Stimulated activated naive CD8-positive, alpha-beta T cell treated with anti-CD3 and anti-CD28 coated beads, Interleukin-15, Interleukin-2, amounts not matched to agents 100 U/mL and 50 U/mL, for 24 hours (primary cell): Measurements from ENCODE around the gene PAX5.

Experiments used
- ATAC-seq: fragments of 150-1000 bp; cut with Tn5 transposase; one replicate; pipeline ENCODE4 v1.10.0; 2021
- DNase-seq: peaks from one replicate; pipeline ENCODE4 v3.0.0; 2021

Gene PAX5

DNA sequence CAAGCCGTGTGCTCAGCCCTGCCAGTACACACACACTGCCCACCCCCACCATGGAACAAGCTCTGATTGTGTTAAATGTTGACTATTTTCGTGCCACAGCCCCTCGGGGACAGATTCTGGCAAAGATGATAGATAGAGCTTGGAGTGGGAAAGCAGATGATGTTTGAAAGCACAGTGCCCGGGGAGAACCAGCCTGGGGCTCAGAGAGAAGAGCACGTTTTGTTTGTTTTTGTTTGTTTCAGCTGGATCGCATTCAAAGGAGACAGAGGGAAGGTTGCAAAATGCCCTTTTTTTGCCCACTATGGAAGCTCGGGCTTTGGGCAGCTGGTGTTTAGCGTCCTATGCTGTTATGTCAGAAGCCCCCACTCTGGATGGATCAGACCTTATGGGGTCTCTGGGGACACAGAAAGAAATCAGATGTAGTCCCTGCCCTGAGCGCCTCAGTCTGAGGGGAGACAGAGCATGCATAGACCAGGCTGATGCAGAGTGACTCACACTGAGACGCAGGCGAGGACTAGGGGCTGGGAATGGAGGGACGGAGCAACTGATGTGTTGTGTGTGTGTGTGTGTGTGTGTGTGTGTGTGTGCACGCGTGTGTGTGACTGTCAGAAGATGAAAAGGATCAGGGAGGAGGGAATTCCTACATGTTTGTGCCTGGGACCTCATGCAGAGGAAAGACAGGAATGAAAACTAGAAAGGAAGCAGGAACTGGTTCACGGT, 231.7 kb downstream of the PAX5 start:
- ATAC-seq = no peak
- no peak for DNase-seq

DNA sequence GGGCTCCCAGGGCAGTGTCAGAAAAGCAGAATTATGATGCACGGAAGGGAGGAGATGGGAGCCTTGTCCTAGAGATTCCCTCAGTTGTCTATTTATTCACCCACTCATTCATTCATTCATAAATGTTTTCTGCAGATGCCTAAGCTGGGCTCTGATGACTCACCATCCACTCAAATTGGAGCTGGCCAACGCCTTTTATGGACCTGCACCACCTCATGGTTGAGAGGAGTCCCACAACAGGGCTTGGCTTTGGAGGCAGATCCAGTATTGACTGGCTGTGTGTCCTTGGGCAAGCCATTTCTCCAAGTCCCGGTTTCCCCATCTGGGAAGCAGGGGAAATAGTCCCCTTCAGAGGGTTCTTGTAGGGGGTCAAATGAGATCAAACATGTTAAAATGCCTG, 233.6 kb downstream of the PAX5 start:
- DNase-seq = no peak
- ATAC-seq = no peak

DNA sequence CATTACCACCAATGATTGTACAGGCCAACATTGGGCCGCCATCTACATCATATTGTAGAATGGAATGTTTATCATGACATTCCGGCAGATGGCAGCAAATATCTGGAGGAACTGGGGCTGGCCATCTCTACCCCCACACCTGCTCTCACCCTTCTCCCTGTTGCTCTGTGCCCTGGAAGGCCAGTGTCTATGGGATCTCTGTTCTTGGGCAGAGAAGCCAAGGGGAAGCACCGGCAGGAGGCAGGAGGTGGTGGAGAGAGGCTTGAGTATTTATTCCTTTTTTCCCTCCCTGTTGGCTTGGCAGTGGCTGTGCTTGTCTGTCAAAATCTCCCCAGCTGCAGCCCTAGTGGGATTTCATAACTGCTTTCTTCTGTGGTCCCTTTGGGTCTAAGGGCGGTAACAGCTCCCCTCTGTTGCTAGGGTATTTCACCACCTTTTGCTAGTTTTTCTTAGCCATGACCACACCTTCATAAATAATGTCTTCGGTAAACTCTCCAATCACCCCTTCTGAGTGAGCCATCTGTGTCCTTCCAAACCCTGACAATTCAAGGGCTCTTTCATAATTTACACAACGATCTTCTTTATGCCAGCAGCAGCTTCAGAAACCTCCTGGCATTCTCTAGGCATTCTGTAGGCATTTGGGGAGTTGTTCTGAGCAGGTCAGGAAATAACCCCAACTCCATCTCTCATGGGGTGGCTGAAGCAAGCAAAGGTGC, 235.6 kb downstream of the PAX5 start:
- ATAC-seq (no peak), DNase-seq (no peak)

DNA sequence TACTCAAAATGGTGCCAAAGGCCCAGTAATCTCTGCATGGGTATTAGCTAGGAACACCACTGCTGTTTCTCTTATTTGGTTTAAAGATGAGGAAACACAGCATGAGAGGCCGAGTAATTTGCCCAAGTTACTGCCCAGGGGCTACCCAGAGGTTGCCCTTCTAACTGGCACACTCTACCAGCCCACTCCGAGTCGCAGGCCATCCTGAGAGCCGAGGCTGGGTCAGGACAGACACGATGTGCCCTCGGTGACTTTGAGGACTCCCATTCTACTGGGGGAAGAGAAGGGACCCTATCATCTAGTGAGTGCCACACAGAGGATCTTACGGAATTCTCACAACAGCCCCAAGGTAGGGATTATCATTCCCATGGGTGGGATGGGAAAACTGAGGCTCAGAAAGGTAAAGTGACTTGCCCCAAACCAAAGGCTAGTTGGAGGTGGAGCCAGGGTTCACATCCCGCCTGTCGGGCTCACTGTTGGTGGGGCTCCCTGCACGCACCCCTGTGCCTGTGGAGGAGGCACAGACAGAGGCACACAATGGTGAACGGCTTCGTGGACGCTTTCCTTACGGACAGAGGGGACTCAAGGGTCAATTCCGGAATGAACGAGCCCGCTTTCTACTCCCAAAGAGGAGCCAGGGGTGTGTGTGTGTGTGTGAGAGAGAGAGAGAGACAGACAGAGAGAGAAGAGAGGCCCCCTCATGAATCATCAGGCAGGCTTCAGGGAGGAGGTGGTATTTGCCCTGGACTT, 236.4 kb downstream of the PAX5 start:
- DNase-seq (no peak), ATAC-seq (no peak)

DNA sequence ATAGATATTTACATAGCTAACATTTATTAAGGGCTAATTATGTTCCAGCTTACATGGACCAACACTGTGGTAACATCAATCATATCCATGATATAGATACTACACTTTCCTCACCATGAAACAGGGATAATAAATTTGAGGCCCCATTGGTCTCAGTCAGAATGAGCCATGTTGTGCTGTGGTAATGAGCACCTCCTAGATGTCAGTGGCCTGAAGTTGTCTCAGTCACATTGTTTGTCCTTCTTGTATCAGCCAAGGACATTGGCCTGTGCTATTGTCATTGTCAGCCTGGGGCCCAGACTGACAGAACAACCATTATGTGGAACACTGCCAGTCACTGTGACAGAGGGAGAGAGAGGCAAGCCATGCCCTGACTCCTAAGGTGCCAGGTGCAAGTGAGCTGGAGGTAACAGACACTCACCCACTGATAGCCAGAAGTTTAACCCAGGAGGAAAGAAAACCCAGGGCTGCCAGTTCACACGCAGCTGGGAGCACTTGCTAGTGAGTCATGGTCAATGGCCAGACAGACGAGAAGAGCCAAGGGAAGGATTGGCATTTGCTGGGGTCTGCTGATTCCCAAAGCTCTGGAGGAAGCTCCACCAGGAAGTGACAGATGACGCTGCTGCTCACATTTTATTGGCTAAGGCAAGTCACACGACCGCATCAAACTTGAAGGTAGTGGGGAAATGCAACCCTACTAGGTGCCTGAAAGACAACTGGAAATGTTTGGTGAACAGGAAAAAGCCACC, 237.2 kb downstream of the PAX5 start:
- no peak for DNase-seq
- ATAC-seq = no peak

DNA sequence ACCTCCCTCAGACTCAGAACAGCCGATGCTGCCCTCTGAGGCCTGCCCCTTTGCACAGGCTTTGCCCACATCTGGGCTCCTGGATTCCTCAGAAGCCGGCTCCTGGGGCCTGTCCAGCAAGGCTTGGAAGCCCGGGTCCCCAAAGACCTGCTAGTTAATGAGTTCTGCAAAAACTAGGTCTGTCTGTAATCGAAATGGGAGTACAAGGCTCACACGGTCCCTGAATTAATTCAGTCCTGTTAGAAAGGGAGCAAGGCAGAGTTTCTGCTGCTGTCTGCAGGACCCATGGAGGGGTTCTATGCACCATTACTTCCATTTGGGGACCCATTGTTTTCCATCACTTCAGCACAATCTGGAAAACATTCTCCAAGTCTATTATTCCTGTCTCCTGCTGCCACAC, 239.6 kb downstream of the PAX5 start:
- DNase-seq = no peak

DNA sequence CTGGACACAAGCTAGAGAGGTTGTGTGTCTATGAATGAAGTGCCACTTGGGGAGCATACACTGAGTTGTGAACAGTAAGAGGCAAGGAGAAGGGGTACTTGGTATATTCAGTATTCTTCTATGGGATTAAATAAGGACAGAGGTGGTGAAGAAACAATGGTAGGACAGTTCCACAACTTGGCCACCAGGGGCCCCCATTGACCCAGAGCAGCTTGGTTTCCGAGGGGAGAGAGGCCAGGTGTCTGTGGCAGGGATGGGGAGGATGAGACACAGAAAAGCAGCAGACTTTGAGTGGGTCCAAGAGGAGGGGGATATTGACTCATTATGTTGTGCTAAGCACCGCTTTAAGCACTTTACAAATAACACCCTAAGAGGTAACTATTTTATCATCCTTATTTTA, 240.8 kb downstream of the PAX5 start:
- peak; percentile 21 for DNase-seq
- no peak for ATAC-seq

More for the DNA sequence above, 239.6 kb downstream of the PAX5 start:
- no peak for ATAC-seq

DNA sequence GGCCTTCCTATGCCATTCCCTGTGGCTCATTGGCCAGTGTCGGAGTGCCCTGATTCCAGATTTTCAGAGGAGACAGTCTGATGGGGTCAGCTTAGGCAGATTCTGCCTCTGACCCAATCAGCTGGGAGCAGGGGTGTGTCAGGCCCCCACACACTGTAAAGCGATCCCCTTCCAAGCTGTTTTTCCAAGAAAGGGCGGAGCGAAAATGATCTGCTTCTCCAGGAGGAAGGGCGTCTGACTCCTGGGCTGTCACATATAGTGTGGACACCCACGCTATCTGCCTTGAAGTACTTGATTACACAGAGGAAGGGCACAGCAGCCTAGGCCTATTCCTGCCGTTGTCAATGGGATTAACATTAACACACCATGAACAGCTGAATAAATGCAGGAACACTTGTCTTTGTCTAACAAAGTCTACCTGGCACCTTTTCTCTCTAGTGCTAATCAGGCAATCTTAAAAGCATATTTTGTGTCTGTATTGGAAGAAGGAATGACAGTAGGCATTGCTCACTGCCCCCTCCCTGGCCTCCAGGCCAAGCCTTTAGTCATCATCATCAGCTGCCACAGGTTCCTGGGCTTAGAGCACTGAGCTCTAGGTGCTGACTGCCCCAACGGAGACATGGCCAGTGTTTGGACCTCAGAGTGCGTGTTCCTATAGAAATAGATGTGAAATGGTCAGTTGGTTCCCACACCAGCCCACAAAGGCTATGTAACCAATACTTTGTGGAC, 242.7 kb downstream of the PAX5 start:
- DNase-seq (no peak), ATAC-seq (no peak)

DNA sequence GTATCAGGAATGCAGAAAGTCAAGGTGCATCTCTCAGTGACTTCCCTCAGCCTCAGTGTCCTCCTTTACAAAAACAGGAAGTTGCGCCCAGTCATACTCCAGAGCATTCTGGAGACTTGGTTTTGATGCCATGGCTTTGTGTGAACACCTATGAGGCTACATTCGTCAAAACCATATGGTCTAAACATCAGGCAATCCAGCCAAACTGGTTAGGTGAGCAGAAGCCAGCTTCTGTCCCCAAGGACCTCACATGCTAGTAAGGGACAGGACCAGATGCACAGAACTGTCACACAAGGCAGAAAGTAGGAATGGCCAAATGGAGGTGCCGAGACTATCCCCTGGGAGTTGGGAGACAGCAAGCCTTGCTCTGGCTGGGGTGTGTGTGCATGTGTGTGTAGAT, 244.2 kb downstream of the PAX5 start:
- ATAC-seq = no peak
- DNase-seq = no peak

DNA sequence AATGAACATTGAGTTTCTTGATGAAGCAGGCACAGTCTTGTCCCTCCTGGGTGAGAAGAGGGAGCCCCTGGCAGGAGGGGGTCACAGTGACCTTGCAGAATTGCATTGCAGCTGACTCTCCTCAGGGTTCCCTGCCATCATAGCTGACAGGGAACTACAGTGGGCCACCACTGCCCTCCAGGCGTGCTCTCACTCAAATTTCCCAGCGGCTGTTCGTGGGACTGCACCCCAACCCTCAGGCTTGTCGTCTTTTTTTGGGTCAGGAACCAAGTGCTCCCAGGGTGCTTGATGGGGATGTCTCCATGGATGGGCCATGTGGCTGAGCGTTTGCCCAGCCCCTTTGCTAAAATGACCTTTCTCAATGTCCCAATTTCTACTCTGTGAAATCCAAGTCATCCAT, 245.5 kb downstream of the PAX5 start:
- peak; percentile 12 for DNase-seq
- peak; percentile 23 for ATAC-seq

DNA sequence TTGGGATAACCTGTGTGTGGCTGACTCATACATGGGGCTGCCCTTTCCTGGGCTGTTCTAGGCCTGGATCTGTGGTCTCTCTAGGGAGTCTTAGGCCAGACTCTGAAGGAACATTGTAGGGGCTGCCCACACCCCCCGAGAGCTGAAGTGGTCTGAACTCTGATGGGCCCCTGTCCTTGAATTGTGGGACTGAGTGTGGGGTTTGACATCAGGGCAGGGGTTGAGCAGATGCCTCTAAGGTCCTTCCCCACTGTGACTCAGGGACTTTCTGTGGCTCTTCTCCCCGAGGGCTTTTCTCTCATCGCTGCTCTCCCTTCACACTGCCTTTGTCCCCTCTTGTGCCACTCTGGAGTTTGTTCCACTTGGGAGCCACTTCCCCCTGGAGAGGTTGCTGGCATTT, 246.4 kb downstream of the PAX5 start:
- DNase-seq (no peak), ATAC-seq (no peak)
